SK-N-SH (cell line): ENCODE data around the gene UBE4B. TPM values are rescaled to one million over a fixed set of nuclear protein-coding genes. Genes with fewer than 3 reads are reported as not detected.

Source experiments
- CTCF ChIA-PET: fragments of 300-600, 350-600 bp; formaldehyde crosslinking; extraction: SDS; loops from one replicate; lab custom pipeline; 2021; lab: Yijun Ruan, JAX
- POLR2A ChIA-PET: fragments of 350-600 bp; sonication (Branson Sonifier 250); formaldehyde crosslinking; extraction: SDS; loops from one replicate; lab custom pipeline; 2020; ENCODE audit warnings: antibody characterized with exemption, inconsistent platforms; lab: Yijun Ruan, JAX
- DNase-seq: peaks from one replicate; pipeline ENCODE4 v3.0.0; 2012
- H2AFZ ChIP-seq: fragments of 200-600 bp; sonication (generic); 2 replicates; pipeline ENCODE4 v1.8.1; 2016; ENCODE audit warnings: antibody characterized with exemption, mild to moderate bottlenecking, low read depth
- H3F3A ChIP-seq: fragments of 200-600 bp; sonication (generic); replicated peaks from 2 replicates; pipeline ENCODE3; 2016; ENCODE audit warnings: antibody characterized with exemption, mild to moderate bottlenecking; ENCODE audit not compliant: insufficient read depth
- H3K27ac ChIP-seq, 2 experiments: fragments of 200-500 bp in 1 of 2; fragments of 200-600 bp in 1 of 2; sonication (Bioruptor generic) in 1 of 2; sonication (generic), shearing (Covaris generic) in 1 of 2; 2 replicates each; pipeline versions ENCODE4 v1.5.1 to v1.6.1; 2014 to 2016; ENCODE audit warnings: low read depth in 2 of 2, inconsistent platforms in 1 of 2, low read length in 1 of 2, mild to moderate bottlenecking in 1 of 2, mixed read lengths in 1 of 2
- H3K27me3 ChIP-seq: fragments of 200-600 bp; sonication (generic), shearing (Covaris generic); 2 replicates; pipeline ENCODE4 v1.6.1; 2016; ENCODE audit warnings: mixed run types; ENCODE audit not compliant: insufficient read depth
- H3K36me3 ChIP-seq, 2 experiments: fragments of 200-500 bp in 1 of 2; fragments of 200-600 bp in 1 of 2; sonication (Bioruptor generic) in 1 of 2; sonication (generic) in 1 of 2; replicated peaks in 1 of 2; 2 replicates each; pipeline versions ENCODE3 to v1.5.1; 2014 to 2016; ENCODE audit warnings: low read length in 1 of 2, mild to moderate bottlenecking in 1 of 2; ENCODE audit not compliant: insufficient read depth in 2 of 2, control insufficient read depth in 1 of 2
- H3K4me1 ChIP-seq, 2 experiments: fragments of 200-500 bp in 1 of 2; fragments of 200-600 bp in 1 of 2; sonication (Bioruptor generic) in 1 of 2; sonication (generic), shearing (Covaris generic) in 1 of 2; 2 replicates each; pipeline versions ENCODE4 v1.5.1 to v1.6.1; 2014 to 2016; ENCODE audit warnings: low read depth in 1 of 2, low read length in 1 of 2, mixed run types in 1 of 2; ENCODE audit not compliant: insufficient read depth in 2 of 2, control insufficient read depth in 1 of 2
- H3K4me2 ChIP-seq: fragments of 200-600 bp; sonication (generic), shearing (Covaris generic); 2 replicates; pipeline ENCODE4 v1.6.1; 2017; ENCODE audit warnings: mixed run types
- H3K4me3 ChIP-seq, 2 experiments: fragments of 200-500 bp in 1 of 2; fragments of 200-600 bp in 1 of 2; sonication (Bioruptor generic) in 1 of 2; sonication (generic), shearing (Covaris generic) in 1 of 2; 2 replicates each; pipeline versions ENCODE4 v1.5.1 to v1.8.1; 2014 to 2016; ENCODE audit warnings: low read depth in 2 of 2, inconsistent platforms in 1 of 2, low read length in 1 of 2, mild to moderate bottlenecking in 1 of 2, mixed read lengths in 1 of 2, moderate library complexity in 1 of 2
- H3K79me2 ChIP-seq: fragments of 200-600 bp; sonication (generic); 2 replicates; pipeline ENCODE4 v1.8.1; 2017; ENCODE audit warnings: mild to moderate bottlenecking; ENCODE audit not compliant: insufficient read depth
- H3K9ac ChIP-seq: fragments of 200-600 bp; sonication (generic); 2 replicates; pipeline ENCODE4 v1.6.1; 2017; ENCODE audit warnings: mixed run types
- H3K9me2 ChIP-seq: fragments of 200-600 bp; sonication (generic); 2 replicates; pipeline ENCODE4 v1.6.1; 2017; ENCODE audit warnings: mixed run types
- H3K9me3 ChIP-seq: fragments of 200-600 bp; sonication (generic); 2 replicates; pipeline ENCODE4 v1.6.1; 2017; ENCODE audit warnings: mixed run types, mild to moderate bottlenecking, moderate library complexity
- H4K20me1 ChIP-seq: fragments of 200-600 bp; sonication (generic); 2 replicates; pipeline ENCODE4 v1.6.1; 2017; ENCODE audit warnings: mild to moderate bottlenecking, mixed run types; ENCODE audit not compliant: insufficient read depth
- ELF1 ChIP-seq: IDR thresholded peaks from 2 replicates; pipeline ENCODE4 v1.4.0; 2012
- FOSL2 ChIP-seq: IDR thresholded peaks from 2 replicates; pipeline ENCODE4 v1.4.0; 2012; ENCODE audit warnings: low read depth, mild to moderate bottlenecking, moderate library complexity, borderline replicate concordance
- FOXJ3 ChIP-seq: sonication (generic); formaldehyde crosslinking; IDR thresholded peaks from 2 replicates; pipeline ENCODE4 v1.5.1; 2020; ENCODE audit warnings: mild to moderate bottlenecking, missing genetic modification reagents
- GATA2 ChIP-seq: sonication (generic); formaldehyde crosslinking; IDR thresholded peaks from 2 replicates; pipeline ENCODE4 v1.5.0; 2020; ENCODE audit warnings: mild to moderate bottlenecking, missing genetic modification reagents
- MXI1 ChIP-seq: IDR thresholded peaks from 2 replicates; pipeline ENCODE4 v1.6.1; 2012; ENCODE audit warnings: mild to moderate bottlenecking, low read depth, low read length, improper control_type of control experiment
- RAD21 ChIP-seq: IDR thresholded peaks from 2 replicates; pipeline ENCODE4 v1.6.1; 2012; ENCODE audit warnings: mild to moderate bottlenecking, low read length
- RCOR1 ChIP-seq: fragments of 150-350 bp; IDR thresholded peaks from 2 replicates; pipeline ENCODE4 v1.6.1; 2017; ENCODE audit warnings: antibody characterized with exemption, low read length
- SIN3A ChIP-seq: IDR thresholded peaks from 2 replicates; pipeline ENCODE4 v1.6.1; 2012; ENCODE audit warnings: low read depth, mild to moderate bottlenecking, low read length, moderate library complexity, borderline replicate concordance
- SMC3 ChIP-seq: IDR thresholded peaks from 2 replicates; pipeline ENCODE4 v1.6.1; 2012; ENCODE audit warnings: low read depth, low read length, improper control_type of control experiment
- TAF1 ChIP-seq: IDR thresholded peaks from 2 replicates; pipeline ENCODE4 v1.6.1; 2012; ENCODE audit warnings: low read depth, mild to moderate bottlenecking, low read length, moderate library complexity, borderline replicate concordance
- TCF12 ChIP-seq: IDR thresholded peaks from 2 replicates; pipeline ENCODE4 v1.4.0; 2012
- TEAD4 ChIP-seq: IDR thresholded peaks from 2 replicates; pipeline ENCODE4 v1.4.0; 2012; ENCODE audit warnings: mild to moderate bottlenecking, borderline replicate concordance; ENCODE audit not compliant: insufficient read depth
- YY1 ChIP-seq: IDR thresholded peaks from 2 replicates; pipeline ENCODE4 v1.4.0; 2012; ENCODE audit warnings: low read depth, mild to moderate bottlenecking
- WGBS: methylation state at CpG from one replicate; pipeline ENCODE4 v1.1.6; 2017; ENCODE audit warnings: low lambda C conversion rate; 5-methylcytosine and 5-hydroxymethylcytosine counted together
- polyA plus RNA-seq, 3 experiments: library from polyadenylated mRNA; depleted of rRNA; stranded (reverse); fragments of >200 nt; gene quantifications; 2 replicates each; pipeline ENCODE4 v1.2.3, GENCODE V29; 2012
- TF ChIP-seq, protein P1 (sequence below): fragments of 200-600 bp; sonication (generic); IDR thresholded peaks from 2 replicates; pipeline ENCODE4 v1.6.1; 2017; ENCODE audit warnings: antibody characterized with exemption, mild to moderate bottlenecking, moderate library complexity
- TF ChIP-seq, protein P2 (sequence below): IDR thresholded peaks from 2 replicates; pipeline ENCODE4 v1.4.0; 2012; ENCODE audit warnings: low read depth, borderline replicate concordance
- TF ChIP-seq, protein P3 (sequence below): fragments of 150-350 bp; IDR thresholded peaks from 2 replicates; pipeline ENCODE4 v1.6.1; 2016; ENCODE audit warnings: mild to moderate bottlenecking, low read depth, low read length
- TF ChIP-seq, protein P4 (sequence below): IDR thresholded peaks from 2 replicates; pipeline ENCODE4 v1.4.0; 2012; ENCODE audit warnings: low read depth

Gene UBE4B
- polyA plus RNA-seq, 1 of the 3 experiments (the other 2 are of a cell fraction) = 19.1 TPM

DNA sequence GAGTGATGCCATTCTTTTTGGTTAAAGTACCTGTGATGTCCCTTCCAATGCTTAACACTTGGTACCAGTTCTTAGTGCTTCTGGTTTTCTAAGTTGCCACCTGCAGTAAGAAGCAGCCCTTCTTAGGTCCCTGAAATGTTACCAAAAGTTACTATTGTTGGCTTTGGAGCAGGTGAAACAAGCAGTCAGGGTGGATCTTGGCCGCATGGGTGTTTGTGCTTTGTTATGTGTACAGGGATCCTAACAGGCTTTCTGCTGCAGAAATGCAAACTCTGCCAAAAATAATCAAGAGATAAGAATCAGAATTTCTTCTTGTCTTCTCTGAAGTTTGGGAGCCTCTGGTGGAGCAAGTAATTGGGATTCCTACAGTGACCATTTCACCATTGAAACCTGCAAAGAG is 84.4 kb downstream of the UBE4B start:
- H3K27ac ChIP-seq = no peak overlapping the region
- no peaks in the 10 kb centered on the region for H3K79me2 ChIP-seq
- H3K9me2 ChIP-seq = no peaks in the 10 kb centered on the region
- peaks cover 0 to under 1% of the 10 kb centered on the region in 2 experiments; a peak in 1 of 4 replicates for H3K4me1 ChIP-seq
- ChIA-PET CTCF (no interaction called here), POLR2A (no interaction called here)
- no peaks in the 10 kb centered on the region for H3K9me3 ChIP-seq
- H3K36me3 ChIP-seq = peaks cover 14 to 41% of the 10 kb centered on the region in 2 experiments
- H4K20me1 ChIP-seq = no peaks in the 10 kb centered on the region
- H3K4me3 ChIP-seq = no peak overlapping the region
- no peak overlapping the region for H2AFZ ChIP-seq
- H3K9ac ChIP-seq = no peak overlapping the region
- no peak for DNase-seq
- 100% methylated on average over 1 of the region's 1 CpG for WGBS
- peaks cover 2% of the 10 kb centered on the region for H3F3A ChIP-seq
- no peak overlapping the region for H3K4me2 ChIP-seq
- no peaks in the 10 kb centered on the region for H3K27me3 ChIP-seq
- TF ChIP-seq FOXJ3 (CRISPR knock-in tag) (no peak), MXI1 (no peak), SMC3 (no peak), YY1 (no peak), RCOR1 (no peak)
- TF ChIP-seq, protein P1, sequence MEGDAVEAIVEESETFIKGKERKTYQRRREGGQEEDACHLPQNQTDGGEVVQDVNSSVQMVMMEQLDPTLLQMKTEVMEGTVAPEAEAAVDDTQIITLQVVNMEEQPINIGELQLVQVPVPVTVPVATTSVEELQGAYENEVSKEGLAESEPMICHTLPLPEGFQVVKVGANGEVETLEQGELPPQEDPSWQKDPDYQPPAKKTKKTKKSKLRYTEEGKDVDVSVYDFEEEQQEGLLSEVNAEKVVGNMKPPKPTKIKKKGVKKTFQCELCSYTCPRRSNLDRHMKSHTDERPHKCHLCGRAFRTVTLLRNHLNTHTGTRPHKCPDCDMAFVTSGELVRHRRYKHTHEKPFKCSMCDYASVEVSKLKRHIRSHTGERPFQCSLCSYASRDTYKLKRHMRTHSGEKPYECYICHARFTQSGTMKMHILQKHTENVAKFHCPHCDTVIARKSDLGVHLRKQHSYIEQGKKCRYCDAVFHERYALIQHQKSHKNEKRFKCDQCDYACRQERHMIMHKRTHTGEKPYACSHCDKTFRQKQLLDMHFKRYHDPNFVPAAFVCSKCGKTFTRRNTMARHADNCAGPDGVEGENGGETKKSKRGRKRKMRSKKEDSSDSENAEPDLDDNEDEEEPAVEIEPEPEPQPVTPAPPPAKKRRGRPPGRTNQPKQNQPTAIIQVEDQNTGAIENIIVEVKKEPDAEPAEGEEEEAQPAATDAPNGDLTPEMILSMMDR = no peak
- TF ChIP-seq, protein P2, sequence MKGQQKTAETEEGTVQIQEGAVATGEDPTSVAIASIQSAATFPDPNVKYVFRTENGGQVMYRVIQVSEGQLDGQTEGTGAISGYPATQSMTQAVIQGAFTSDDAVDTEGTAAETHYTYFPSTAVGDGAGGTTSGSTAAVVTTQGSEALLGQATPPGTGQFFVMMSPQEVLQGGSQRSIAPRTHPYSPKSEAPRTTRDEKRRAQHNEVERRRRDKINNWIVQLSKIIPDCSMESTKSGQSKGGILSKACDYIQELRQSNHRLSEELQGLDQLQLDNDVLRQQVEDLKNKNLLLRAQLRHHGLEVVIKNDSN = no peak
- TF ChIP-seq, all 33 proteins: peak for 0

DNA sequence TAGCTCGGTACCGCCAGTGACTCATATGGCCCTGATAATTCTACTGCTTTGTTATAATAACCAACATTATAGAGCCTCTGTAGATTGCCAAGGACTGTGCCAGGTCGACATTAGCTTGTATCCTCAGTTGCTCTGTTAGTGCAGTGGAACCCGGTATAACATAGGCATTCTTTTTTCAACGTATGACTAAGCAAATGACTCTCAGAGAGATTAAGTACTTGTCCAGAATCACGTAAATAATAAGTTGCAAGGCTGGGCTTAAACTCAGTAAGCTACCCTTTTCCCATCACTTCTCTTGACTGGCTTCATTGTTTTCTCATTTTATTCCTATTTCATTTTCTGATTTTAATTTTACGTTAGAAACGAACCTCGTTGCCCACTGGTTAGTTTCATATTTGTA is 85.1 kb downstream of the UBE4B start:
- Histone ChIP-seq H3K9me3 (no peaks in the 10 kb centered on the region), H3K27me3 (no peaks in the 10 kb centered on the region), H3K4me2 (no peak overlapping the region), H3K9ac (no peak overlapping the region), H3K9me2 (no peaks in the 10 kb centered on the region), H3K4me1 (peaks cover 0 to 6% of the 10 kb centered on the region in 2 experiments; a peak in 1 of 4 replicates), H3K27ac (no peak overlapping the region), H3K79me2 (no peaks in the 10 kb centered on the region), H4K20me1 (no peaks in the 10 kb centered on the region), H3K36me3 (peaks cover 14 to 42% of the 10 kb centered on the region in 2 experiments), H3K4me3 (no peak overlapping the region), H2AFZ (no peak overlapping the region), H3F3A (peaks cover 9% of the 10 kb centered on the region)
- ChIA-PET POLR2A (no interaction called here), CTCF (no interaction called here)
- TF ChIP-seq ELF1 = no peak
- TF ChIP-seq SIN3A = no peak
- TF ChIP-seq FOSL2 = no peak
- no peak for TF ChIP-seq MXI1
- TF ChIP-seq TAF1 = no peak
- no peak for TF ChIP-seq FOXJ3 (CRISPR knock-in tag)
- no peak for TF ChIP-seq YY1
- TF ChIP-seq, protein P2 = no peak
- TF ChIP-seq RAD21 = no peak
- TF ChIP-seq GATA2 = no peak
- no peak for TF ChIP-seq TCF12
- TF ChIP-seq, protein P3, sequence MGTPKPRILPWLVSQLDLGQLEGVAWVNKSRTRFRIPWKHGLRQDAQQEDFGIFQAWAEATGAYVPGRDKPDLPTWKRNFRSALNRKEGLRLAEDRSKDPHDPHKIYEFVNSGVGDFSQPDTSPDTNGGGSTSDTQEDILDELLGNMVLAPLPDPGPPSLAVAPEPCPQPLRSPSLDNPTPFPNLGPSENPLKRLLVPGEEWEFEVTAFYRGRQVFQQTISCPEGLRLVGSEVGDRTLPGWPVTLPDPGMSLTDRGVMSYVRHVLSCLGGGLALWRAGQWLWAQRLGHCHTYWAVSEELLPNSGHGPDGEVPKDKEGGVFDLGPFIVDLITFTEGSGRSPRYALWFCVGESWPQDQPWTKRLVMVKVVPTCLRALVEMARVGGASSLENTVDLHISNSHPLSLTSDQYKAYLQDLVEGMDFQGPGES = no peak
- TF ChIP-seq RCOR1 = no peak
- no peak for TF ChIP-seq TEAD4
- TF ChIP-seq, protein P4, sequence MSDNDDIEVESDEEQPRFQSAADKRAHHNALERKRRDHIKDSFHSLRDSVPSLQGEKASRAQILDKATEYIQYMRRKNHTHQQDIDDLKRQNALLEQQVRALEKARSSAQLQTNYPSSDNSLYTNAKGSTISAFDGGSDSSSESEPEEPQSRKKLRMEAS = no peak
- DNase-seq = no peak
- WGBS = 97% methylated on average over 9 of the region's 9 CpGs
